Measurements from ENCODE around the gene ADORA2A. TPM values are rescaled to one million over a fixed set of nuclear protein-coding genes. Genes with fewer than 3 reads are reported as not detected.
A peak's percentile ranks its signal among the peaks of the same experiment; 100 is the strongest.

Gene ADORA2A
- total RNA-seq, 1 experiment from 2014 or later = 3.4 TPM

DNA sequence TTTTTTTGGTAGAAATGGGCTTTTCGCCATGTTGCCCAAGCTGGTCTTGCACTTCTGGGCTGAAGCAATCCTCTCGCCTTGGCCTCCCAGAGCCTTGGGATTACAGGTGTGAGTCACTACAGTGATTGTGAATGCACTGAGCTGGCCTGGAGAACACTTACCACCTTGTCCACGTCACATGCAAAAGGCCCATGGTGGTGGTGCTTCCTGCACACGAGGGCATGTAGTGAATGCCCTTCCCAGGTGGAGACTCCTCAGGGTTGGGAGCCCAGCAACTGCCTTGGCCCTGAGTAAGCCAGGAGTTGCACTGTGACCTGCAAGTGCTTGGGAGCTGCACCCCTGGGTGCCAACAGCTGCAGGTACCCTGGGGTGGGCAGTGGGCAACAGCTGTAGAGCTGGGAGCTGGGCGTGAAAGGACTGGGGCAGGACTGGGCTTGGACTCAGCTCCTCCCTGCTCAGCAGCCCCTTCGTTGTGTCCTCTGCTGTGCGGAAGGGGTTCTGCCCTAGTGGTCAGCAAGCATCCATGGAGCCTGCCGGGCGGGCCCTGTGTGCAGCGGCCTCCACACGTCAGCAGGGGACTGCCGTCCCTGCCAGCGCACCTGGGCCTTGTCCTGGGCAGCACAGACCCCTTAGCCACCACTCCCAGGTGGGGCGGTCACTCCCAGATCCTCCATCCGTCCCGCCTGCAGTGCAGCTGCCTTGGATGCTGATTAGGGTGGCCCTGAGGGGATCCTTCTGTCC, 9.3 kb upstream of the ADORA2A start:
- Histone ChIP-seq H3K27me3 (replicated peaks) (no peaks in the 10 kb centered on the region), H3K4me1 (replicated peaks) (peaks cover 12% of the 10 kb centered on the region), H3K36me3 (peaks cover 45% of the 10 kb centered on the region), H3K4me3 (no peak overlapping the region), H3K27ac (no peak overlapping the region), H3K9me3 (replicated peaks) (no peaks in the 10 kb centered on the region)
- no peak for DNase-seq (ENCODE audit: low read depth in 1 of 2, low spot score in 2 of 2)

DNA sequence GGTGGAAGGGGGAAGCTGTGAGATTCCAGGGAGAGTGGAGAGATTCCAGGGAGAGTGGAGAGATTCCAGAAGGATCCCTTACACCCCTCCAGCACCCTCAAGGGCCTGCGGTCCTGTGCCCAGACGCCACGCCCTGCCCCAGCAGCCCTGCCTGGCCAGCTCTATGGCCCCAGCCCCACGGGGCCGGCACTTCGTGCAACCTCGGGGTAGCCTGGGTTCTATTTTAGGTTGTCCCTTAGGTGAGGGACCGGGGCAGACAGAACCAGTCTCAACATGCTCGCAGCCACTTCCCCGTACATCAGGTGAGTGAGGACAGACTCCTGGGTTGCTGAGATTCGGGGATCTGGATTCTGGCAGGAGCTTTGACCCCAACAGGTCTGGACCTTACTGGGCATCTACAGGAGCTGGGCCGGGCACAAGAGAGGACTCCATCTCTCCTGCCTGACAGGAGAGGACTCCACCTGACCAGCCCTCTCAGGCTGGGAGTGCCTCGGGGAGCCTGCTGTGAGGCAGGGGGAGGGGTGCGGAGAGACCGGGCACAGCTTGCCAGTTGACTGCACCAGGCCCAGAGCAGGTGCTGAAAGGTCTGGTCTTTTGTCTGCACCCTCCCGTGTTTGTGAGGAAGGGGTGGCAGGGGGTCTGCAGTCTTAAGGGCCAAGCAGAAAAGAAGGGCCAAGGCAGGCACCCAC, 8.5 kb upstream of the ADORA2A start:
- Histone ChIP-seq H3K4me3 (no peak overlapping the region), H3K27ac (no peak overlapping the region), H3K9me3 (replicated peaks) (no peaks in the 10 kb centered on the region), H3K27me3 (replicated peaks) (no peaks in the 10 kb centered on the region), H3K36me3 (peaks cover 38% of the 10 kb centered on the region), H3K4me1 (replicated peaks) (peaks cover 16% of the 10 kb centered on the region)
- no peak for DNase-seq (ENCODE audit: low read depth in 1 of 2, low spot score in 2 of 2)

DNA sequence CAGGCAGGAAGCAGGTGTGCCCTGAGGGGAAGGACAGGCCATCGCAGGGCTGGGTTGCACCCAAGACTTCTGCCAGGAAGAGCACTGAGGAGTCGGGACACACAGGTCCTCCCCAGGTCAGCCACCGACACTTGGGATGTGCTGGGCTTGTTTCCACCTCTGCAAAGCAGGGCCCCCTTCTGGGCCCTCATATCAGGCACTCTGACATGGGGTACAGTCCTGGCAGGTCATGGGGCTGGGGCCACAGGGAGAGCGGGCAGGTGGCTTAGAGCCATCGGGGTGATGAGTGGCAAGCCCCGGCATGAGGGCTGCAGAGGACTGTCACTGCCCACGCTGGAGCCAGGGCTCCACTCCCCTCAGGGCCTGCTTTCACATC, 7.9 kb upstream of the ADORA2A start:
- H3K9me3 ChIP-seq (replicated peaks) = 0 out of 2 replicates have a peak, but pooled peaks cover 2% of the 10 kb centered on the region
- DNase-seq (ENCODE audit: low read depth in 1 of 2, low spot score in 2 of 2) = no peak
- H3K27ac ChIP-seq = no peak overlapping the region
- H3K4me1 ChIP-seq (replicated peaks) = peaks cover 21% of the 10 kb centered on the region
- H3K36me3 ChIP-seq = peaks cover 33% of the 10 kb centered on the region
- no peak overlapping the region for H3K4me3 ChIP-seq
- 0 out of 2 replicates have a peak, but pooled peaks cover 3% of the 10 kb centered on the region for H3K27me3 ChIP-seq (replicated peaks)

DNA sequence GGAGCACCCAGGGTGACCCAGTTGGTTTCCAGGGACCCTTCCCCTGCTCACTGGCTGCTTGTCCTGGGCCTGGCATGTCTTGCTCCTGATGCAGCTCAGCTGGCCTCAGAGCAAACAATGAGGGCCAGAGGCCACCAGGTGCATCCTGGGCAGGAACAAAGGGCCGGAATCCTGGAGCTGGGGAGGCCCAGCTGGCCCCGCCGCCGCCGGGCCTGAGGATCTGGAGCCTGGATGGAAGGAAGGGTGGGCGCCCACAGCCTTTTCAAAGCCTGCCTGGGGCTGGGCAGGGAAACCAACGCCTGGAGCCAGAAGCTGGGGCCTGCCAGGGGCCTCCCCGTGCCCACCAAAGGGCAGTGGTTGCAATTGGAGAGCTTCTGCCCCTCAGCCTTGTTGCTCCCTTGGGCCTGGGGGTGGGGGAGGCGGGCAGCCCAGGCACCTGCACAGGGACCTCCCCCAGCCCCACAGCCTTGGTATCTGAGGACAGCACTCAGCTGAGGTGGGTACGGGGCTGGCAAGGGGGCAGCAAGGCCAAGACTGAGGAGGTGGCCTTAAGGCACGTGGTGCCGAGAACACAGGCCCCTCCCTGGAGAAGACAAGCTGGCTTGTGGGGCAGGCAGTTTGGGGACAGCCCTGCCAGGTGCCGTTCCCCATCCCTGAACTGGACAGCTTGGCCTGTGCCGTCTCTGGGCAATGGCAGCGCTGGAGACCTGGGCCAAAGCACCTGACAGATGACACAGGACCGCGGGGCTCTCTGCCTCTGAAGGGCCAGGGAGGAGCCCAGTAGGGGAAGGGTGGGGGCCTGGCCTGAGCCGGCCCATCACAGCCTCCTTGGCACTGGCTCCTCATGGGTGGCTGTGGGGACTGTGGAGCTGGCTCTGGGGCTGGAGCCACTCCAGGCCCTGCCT, 7.1 kb upstream of the ADORA2A start:
- Histone ChIP-seq H3K36me3 (peaks cover 24% of the 10 kb centered on the region), H3K4me1 (replicated peaks) (peaks cover 15% of the 10 kb centered on the region), H3K4me3 (no peak overlapping the region), H3K9me3 (replicated peaks) (0 out of 2 replicates have a peak, but pooled peaks cover 2% of the 10 kb centered on the region), H3K27ac (no peak overlapping the region), H3K27me3 (replicated peaks) (0 out of 2 replicates have a peak, but pooled peaks cover 3% of the 10 kb centered on the region)
- DNase-seq (ENCODE audit: low read depth in 1 of 2, low spot score in 2 of 2) = no peak

DNA sequence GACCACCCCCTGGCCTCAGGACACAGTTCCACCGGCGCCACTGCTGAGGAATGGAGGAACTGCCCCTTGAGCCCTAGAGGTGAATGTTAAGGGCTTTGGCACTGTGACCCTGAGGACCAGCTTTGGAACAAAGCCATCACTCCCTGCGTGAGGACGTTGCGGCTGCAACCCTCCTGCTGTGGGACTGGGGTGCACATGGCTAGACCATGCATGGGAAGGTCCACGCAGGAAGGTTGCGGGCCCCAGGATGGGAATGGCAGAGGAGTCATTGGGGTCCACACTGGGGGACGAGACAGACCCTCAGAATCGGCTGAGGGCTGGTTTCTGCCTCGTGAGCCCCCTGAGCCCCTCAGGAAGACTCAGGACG, 6.4 kb upstream of the ADORA2A start:
- H3K27me3 ChIP-seq (replicated peaks) = 0 out of 2 replicates have a peak, but pooled peaks cover 3% of the 10 kb centered on the region
- 0 out of 2 replicates have a peak, but pooled peaks cover 2% of the 10 kb centered on the region for H3K9me3 ChIP-seq (replicated peaks)
- peaks cover 19% of the 10 kb centered on the region for H3K36me3 ChIP-seq
- DNase-seq (ENCODE audit: low read depth in 1 of 2, low spot score in 2 of 2) = no peak
- H3K4me1 ChIP-seq (replicated peaks) = peaks cover 10% of the 10 kb centered on the region
- no peak overlapping the region for H3K4me3 ChIP-seq
- H3K27ac ChIP-seq = no peak overlapping the region

DNA sequence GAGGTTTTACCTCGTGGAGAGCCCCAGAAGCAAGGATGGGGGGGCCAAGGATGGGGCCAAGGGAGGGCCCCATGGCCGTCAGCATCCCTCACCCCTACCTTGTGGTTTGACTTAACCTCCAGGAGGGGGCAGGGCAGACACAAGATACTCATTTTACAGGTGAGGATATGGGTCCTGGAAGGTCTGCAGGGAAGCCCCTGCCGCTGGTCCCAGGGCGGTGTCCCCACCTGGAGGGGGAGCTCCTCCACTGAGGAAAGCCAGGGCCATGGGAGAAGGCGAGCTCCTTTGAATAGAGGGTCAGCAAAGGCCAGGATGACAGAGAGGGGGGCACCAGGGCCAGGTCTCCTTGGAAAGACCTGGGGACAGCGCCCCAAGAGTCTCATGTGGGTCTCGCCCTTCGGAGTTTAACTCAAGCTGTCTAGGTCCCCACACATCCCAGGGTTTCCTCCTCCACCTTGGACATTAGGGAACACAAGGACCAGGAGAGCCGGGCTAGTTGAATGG, 5.9 kb upstream of the ADORA2A start:
- H3K4me3 ChIP-seq = no peak overlapping the region
- peaks cover 14% of the 10 kb centered on the region for H3K36me3 ChIP-seq
- H3K4me1 ChIP-seq (replicated peaks) = peaks cover 10% of the 10 kb centered on the region
- 0 out of 2 replicates have a peak, but pooled peaks cover 2% of the 10 kb centered on the region for H3K9me3 ChIP-seq (replicated peaks)
- no peak for DNase-seq (ENCODE audit: low read depth in 1 of 2, low spot score in 2 of 2)
- H3K27me3 ChIP-seq (replicated peaks) = 0 out of 2 replicates have a peak, but pooled peaks cover 3% of the 10 kb centered on the region
- no peak overlapping the region for H3K27ac ChIP-seq

DNA sequence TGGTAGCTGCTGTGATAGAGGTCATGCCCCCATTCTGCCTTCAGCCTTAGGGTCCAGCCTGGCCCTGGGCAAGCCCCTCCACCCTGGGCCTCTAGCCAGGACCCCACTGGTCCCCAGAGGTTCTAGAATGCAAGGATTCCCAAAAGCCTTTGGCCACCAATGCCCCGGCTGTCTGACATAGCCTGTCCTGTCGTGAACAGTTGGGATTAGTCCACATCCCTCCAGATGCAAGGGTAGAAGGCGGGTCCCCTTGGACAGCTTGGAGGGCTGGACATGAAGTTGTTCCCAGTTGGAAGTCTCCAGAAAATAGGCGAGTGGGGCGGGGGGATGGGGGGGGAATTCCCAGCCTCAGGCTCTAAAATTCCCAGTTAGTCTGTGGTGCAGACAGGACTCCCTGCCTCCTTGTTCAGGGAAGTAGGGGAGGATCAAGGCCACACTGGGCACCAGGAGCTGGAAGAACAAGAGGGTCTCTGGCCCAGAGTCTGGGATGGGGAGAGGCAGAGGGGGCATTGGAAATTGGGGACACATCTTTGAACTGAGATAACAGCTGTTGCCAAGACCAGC, 5.2 kb upstream of the ADORA2A start:
- H3K27ac ChIP-seq = no peak overlapping the region
- DNase-seq (ENCODE audit: low read depth in 1 of 2, low spot score in 2 of 2) = no peak
- peaks cover 10% of the 10 kb centered on the region for H3K4me1 ChIP-seq (replicated peaks)

DNA sequence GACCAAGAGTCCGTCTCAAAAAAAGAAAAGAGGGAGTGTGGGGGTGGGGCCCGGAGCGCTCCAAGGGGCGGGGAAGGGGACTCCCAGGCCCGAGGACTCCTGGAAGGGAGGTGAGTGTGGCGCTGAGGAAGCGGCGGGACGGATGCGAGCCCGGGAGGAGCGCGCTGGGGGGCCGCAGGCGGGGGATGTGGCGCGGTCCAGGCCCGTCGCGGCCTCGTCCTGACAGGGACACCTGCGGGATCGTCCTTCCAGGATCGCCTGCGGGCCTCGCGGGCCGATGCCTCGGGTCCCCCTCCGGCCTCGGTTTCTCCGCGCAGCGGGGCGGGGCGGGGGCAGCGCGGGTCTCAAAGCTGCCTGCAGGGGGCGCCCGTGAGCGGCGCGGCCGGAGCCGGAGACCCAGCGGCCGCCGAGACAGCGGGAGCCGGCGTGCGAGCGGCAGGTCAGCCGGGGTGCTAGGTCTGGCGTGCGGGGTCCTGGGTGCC, 3.8 kb upstream of the ADORA2A start:
- no peak overlapping the region for H3K27ac ChIP-seq
- H3K27me3 ChIP-seq (replicated peaks) = 0 out of 2 replicates have a peak, but pooled peaks cover 3% of the 10 kb centered on the region
- H3K36me3 ChIP-seq = peaks cover 2% of the 10 kb centered on the region; the same call in 1 of the 2 replicates
- peak overlapping the region; percentile 40 for H3K4me3 ChIP-seq
- 0 out of 2 replicates have a peak, but pooled peaks cover 2% of the 10 kb centered on the region for H3K9me3 ChIP-seq (replicated peaks)
- peak in 1 of 2 experiments; percentile 55 for DNase-seq (ENCODE audit: low read depth in 1 of 2, low spot score in 2 of 2)
- peaks cover 10% of the 10 kb centered on the region for H3K4me1 ChIP-seq (replicated peaks)

More for the DNA sequence above, 5.2 kb upstream of the ADORA2A start:
- no peak overlapping the region for H3K4me3 ChIP-seq
- 0 out of 2 replicates have a peak, but pooled peaks cover 2% of the 10 kb centered on the region for H3K9me3 ChIP-seq (replicated peaks)
- H3K36me3 ChIP-seq = peaks cover 8% of the 10 kb centered on the region
- 0 out of 2 replicates have a peak, but pooled peaks cover 3% of the 10 kb centered on the region for H3K27me3 ChIP-seq (replicated peaks)

DNA sequence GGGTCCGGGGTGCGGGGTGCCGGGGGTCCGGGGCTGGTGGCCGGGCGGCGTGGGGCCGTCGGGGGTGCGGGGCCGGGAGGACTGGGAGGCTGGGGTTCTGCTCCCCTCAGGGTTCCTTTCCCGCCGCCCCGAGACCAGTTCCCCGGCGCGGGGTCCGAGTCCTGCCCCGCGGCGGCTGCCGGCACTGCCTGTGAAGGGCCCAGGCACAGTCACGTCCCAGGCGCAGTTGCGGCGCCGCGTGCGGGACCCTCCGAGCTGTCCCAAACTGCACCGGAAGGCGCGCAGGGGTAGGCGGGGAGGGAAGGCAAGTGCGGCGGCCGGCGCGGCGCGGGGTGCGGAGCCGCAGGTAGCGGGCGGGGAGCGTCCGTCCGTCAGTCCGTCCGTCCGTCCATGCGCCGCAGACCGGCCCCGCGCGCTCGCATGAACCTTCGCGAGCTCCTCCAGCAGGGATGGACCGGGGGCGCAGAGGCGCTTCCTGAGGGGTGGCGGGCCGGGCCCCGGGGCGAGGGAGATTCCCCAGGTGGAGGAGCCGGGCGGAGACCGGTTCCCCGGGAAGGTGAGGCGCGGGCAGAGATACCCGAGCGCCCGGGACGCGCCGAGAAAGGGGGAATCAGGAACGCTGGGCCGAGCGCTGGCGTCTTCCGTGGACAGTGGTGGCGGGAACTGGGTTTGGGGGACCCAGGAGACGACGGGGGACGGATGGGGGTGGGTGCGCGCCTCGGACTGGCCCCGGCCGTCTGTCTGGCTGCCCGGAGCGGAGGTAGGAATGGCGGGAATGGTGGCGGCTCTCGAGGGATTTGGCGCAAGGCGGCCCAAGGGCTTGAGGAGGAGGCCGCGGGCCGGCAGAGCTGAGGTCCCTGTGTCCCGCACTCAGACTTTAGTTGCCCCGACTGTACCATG, 3.1 kb upstream of the ADORA2A start:
- no peak for DNase-seq (ENCODE audit: low read depth in 1 of 2, low spot score in 2 of 2)
- peak overlapping the region; percentile 40 for H3K4me3 ChIP-seq
- no peak overlapping the region for H3K27ac ChIP-seq
- H3K9me3 ChIP-seq (replicated peaks) = 0 out of 2 replicates have a peak, but pooled peaks cover 2% of the 10 kb centered on the region
- H3K36me3 ChIP-seq = peaks cover 2% of the 10 kb centered on the region; the same call in 1 of the 2 replicates
- H3K27me3 ChIP-seq (replicated peaks) = 0 out of 2 replicates have a peak, but pooled peaks cover 3% of the 10 kb centered on the region
- peaks cover 10% of the 10 kb centered on the region for H3K4me1 ChIP-seq (replicated peaks)

DNA sequence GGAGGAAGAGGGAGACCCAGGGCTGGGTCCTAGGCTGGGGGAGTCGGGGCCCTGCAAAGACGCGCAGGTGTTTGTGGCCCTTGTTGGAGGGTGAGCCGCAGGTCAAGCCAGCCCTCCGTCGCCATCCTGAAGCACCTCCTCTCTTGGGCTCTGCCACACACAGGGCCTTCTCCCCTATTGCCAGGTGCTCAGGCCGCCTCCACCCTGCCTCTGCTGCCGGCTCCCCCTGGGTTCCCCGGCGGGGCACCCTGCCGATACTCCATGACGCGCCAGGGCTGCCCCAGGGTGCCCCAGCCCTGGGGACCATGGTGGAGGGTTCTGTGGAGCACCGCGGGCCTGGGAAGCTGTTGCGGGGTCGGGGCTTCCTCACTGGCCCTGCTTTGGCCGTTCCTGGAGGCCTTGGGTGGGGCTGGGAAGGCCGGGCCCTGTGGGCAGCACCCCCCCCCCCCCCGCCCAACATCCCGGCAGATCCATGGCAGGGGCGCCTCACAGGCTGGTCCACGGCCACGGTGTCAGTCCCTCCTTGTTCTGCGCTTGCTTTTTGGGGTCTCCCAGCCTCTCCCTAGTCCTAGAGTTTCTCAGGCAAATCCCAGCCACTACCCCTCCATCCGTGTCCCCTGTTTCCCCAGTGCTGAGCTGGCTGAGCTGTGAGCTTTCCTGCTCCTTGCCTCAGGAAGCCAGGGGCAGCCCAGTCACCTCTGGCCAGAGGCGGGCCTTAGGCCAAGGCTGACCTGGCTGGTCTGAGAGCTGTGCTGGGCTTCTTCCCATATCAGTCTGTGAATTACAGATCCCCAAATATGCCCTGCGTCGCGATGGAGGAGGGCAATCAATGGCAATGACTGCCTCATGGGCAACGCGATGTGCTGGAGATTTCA, 2.3 kb upstream of the ADORA2A start:
- Histone ChIP-seq H3K27me3 (replicated peaks) (0 out of 2 replicates have a peak, but pooled peaks cover 3% of the 10 kb centered on the region), H3K9me3 (replicated peaks) (0 out of 2 replicates have a peak, but pooled peaks cover 2% of the 10 kb centered on the region), H3K4me3 (no peak overlapping the region), H3K27ac (no peak overlapping the region), H3K36me3 (no peaks in the 10 kb centered on the region), H3K4me1 (replicated peaks) (peaks cover 10% of the 10 kb centered on the region)
- DNase-seq (ENCODE audit: low read depth in 1 of 2, low spot score in 2 of 2) = no peak

DNA sequence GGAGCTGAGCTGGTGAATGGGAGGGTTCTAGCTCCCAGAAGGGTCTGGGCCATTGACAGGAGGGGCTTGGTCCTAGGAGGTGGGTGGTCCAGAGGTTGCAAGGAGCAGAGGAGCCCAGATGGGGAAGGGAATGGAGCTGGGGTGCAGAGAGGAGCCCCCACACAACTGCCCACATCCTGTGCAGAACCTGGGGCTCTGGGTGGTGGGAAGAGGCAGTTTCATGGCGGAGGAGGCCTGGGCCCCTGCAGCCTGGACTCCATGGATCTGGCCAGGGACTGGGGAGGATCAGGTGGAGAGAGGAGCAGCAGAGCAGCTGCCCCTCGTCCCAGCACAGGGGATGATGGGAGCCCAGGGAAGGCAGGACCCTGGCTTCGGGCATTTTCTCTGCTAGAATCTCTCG, 963 bp upstream of the ADORA2A start:
- Histone ChIP-seq H3K9me3 (replicated peaks) (0 out of 2 replicates have a peak, but pooled peaks cover 2% of the 10 kb centered on the region), H3K4me3 (no peak overlapping the region), H3K36me3 (no peaks in the 10 kb centered on the region), H3K27ac (no peak overlapping the region), H3K27me3 (replicated peaks) (0 out of 2 replicates have a peak, but pooled peaks cover 3% of the 10 kb centered on the region), H3K4me1 (replicated peaks) (peaks cover 10% of the 10 kb centered on the region)
- no peak for DNase-seq (ENCODE audit: low read depth in 1 of 2, low spot score in 2 of 2)

All from SJSA1 (cell line).